OCI-LY1 (cell line): ENCODE measurements around the gene FYN.

ENCODE experiments used
- H2AFZ ChIP-seq: fragments of 200-600 bp; sonication (generic), shearing (Covaris generic); 2 replicates; pipeline ENCODE4 v1.6.0; 2014; ENCODE audit warnings: antibody characterized with exemption, mild to moderate bottlenecking, low read length
- H3F3A ChIP-seq: fragments of 200-600 bp; sonication (generic), shearing (Covaris generic); 2 replicates; pipeline ENCODE4 v1.6.0; 2014; ENCODE audit warnings: mild to moderate bottlenecking, antibody characterized with exemption, low read length, moderate library complexity; ENCODE audit not compliant: insufficient read depth
- H3K27ac ChIP-seq: fragments of 200-600 bp; sonication (generic); 2 replicates; pipeline ENCODE4 v1.5.1; 2014; ENCODE audit warnings: low read length, mixed run types, mild to moderate bottlenecking, low read depth; ENCODE audit not compliant: poor library complexity, severe bottlenecking
- H3K27me3 ChIP-seq: fragments of 200-600 bp; sonication (generic); 2 replicates; pipeline ENCODE4 v1.6.0; 2014; ENCODE audit warnings: antibody characterized with exemption, mild to moderate bottlenecking, low read length, moderate library complexity; ENCODE audit not compliant: insufficient read depth
- H3K36me3 ChIP-seq: fragments of 200-600 bp; sonication (generic); 2 replicates; pipeline ENCODE4 v1.6.1; 2014; ENCODE audit warnings: mild to moderate bottlenecking, antibody characterized with exemption, low read length, moderate library complexity, mixed read lengths; ENCODE audit not compliant: insufficient read depth
- H3K4me1 ChIP-seq: fragments of 200-600 bp; sonication (generic); 2 replicates; pipeline ENCODE4 v1.5.1; 2014; ENCODE audit warnings: mild to moderate bottlenecking, low read length, moderate library complexity; ENCODE audit not compliant: insufficient read depth, severe bottlenecking
- H3K4me2 ChIP-seq: fragments of 200-600 bp; sonication (generic), shearing (Covaris generic); 2 replicates; pipeline ENCODE4 v1.6.1; 2014; ENCODE audit warnings: low read length
- H3K4me3 ChIP-seq: fragments of 200-600 bp; sonication (generic); 2 replicates; pipeline ENCODE4 v1.5.1; 2014; ENCODE audit warnings: low read length, low read depth, mild to moderate bottlenecking, mixed read lengths; ENCODE audit not compliant: poor library complexity, severe bottlenecking
- H3K79me2 ChIP-seq: fragments of 200-600 bp; shearing (Covaris generic); 2 replicates; pipeline ENCODE4 v1.6.1; 2016; ENCODE audit warnings: mixed run types, low read length, mixed read lengths; ENCODE audit not compliant: insufficient read depth
- H3K9ac ChIP-seq: fragments of 200-600 bp; sonication (generic), shearing (Covaris generic); 2 replicates; pipeline ENCODE4 v1.6.1; 2014; ENCODE audit warnings: mild to moderate bottlenecking, low read length, mixed read lengths
- H3K9me2 ChIP-seq: fragments of 200-600 bp; sonication (generic), shearing (Covaris generic); 2 replicates; pipeline ENCODE4 v1.6.1; 2014; ENCODE audit warnings: low read depth, mild to moderate bottlenecking, low read length, mixed read lengths
- H3K9me3 ChIP-seq: fragments of 200-600 bp; shearing (Covaris generic); 2 replicates; pipeline ENCODE4 v1.6.1; 2014; ENCODE audit warnings: low read length, mixed read lengths
- H4K20me1 ChIP-seq: fragments of 200-600 bp; sonication (generic), shearing (Covaris generic); 2 replicates; pipeline ENCODE4 v1.6.0; 2016; ENCODE audit warnings: mild to moderate bottlenecking, low read length; ENCODE audit not compliant: insufficient read depth
- EZH2 ChIP-seq: fragments of 200-600 bp; sonication (generic), shearing (Covaris generic); IDR thresholded peaks from 2 replicates; pipeline ENCODE4 v1.8.0; 2017; ENCODE audit warnings: borderline replicate concordance, mixed run types, mild to moderate bottlenecking, antibody characterized with exemption, low read length, moderate library complexity, mixed read lengths
- TF ChIP-seq, protein P1 (sequence below): fragments of 200-600 bp; sonication (generic), shearing (Covaris generic); IDR thresholded peaks from 2 replicates; pipeline ENCODE4 v1.5.1; 2017; ENCODE audit warnings: mild to moderate bottlenecking, antibody characterized with exemption, low read length, moderate library complexity, mixed read lengths

The FYN gene

DNA sequence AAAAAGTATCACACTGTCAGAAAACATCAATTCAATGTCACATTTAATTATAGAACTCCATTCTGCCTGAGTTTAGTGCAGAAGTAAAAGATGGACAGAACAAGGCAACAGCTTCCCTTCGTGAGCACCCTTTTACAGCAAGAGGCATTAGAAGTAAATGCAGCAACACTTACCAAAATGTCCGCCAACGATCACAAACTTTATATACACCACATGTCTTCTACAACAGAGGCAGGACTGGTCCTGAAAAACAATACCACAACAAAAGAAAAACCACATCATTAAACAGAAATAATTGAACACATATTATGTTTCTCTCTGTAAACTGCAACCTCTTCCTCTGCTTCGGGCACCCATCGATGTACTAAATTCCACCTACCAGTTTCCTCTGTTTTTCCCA lies 92.9 kb downstream of the FYN start:
- Histone ChIP-seq H3K27ac (no peak overlapping the region), H3F3A (no peaks in the 10 kb centered on the region)

DNA sequence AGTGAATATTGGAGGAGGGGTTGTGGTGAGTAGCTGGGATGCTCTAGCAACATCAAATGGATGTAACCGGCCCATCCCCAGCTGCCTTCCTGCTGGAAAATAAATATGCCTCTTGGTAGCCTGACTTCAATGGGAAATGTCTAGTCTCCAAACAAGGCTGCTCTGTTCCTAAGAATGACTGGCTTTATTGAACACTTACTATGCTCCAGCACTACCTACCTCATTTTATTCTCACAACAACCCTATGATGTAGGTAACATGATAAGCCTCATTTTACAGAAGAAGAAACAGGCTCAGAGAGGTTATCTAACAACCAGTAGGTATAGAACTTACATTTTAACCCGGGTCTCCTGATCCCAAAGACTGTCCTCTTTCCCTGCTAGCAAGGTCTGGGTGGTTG lies 93.6 kb downstream of the FYN start:
- Histone ChIP-seq H4K20me1 (no peaks in the 10 kb centered on the region), H3K9me3 (no peaks in the 10 kb centered on the region), H3F3A (no peaks in the 10 kb centered on the region), H3K4me1 (no peaks in the 10 kb centered on the region), H3K79me2 (no peaks in the 10 kb centered on the region), H3K4me3 (no peak overlapping the region), H3K27ac (no peak overlapping the region), H3K27me3 (no peaks in the 10 kb centered on the region), H3K4me2 (no peak overlapping the region), H3K9me2 (no peaks in the 10 kb centered on the region), H3K36me3 (no peaks in the 10 kb centered on the region), H3K9ac (no peak overlapping the region), H2AFZ (no peak overlapping the region)
- no peak for TF ChIP-seq EZH2
- TF ChIP-seq, protein P1, sequence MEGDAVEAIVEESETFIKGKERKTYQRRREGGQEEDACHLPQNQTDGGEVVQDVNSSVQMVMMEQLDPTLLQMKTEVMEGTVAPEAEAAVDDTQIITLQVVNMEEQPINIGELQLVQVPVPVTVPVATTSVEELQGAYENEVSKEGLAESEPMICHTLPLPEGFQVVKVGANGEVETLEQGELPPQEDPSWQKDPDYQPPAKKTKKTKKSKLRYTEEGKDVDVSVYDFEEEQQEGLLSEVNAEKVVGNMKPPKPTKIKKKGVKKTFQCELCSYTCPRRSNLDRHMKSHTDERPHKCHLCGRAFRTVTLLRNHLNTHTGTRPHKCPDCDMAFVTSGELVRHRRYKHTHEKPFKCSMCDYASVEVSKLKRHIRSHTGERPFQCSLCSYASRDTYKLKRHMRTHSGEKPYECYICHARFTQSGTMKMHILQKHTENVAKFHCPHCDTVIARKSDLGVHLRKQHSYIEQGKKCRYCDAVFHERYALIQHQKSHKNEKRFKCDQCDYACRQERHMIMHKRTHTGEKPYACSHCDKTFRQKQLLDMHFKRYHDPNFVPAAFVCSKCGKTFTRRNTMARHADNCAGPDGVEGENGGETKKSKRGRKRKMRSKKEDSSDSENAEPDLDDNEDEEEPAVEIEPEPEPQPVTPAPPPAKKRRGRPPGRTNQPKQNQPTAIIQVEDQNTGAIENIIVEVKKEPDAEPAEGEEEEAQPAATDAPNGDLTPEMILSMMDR = no peak

More for the DNA sequence above, 92.9 kb downstream of the FYN start:
- H3K4me2 ChIP-seq = no peak overlapping the region
- no peaks in the 10 kb centered on the region for H3K79me2 ChIP-seq
- no peaks in the 10 kb centered on the region for H3K9me2 ChIP-seq
- no peaks in the 10 kb centered on the region for H3K9me3 ChIP-seq
- no peaks in the 10 kb centered on the region for H3K27me3 ChIP-seq
- no peak overlapping the region for H2AFZ ChIP-seq
- H3K36me3 ChIP-seq = no peaks in the 10 kb centered on the region
- TF ChIP-seq EZH2 = no peak
- TF ChIP-seq, protein P1 = no peak
- H3K4me3 ChIP-seq = no peak overlapping the region
- H4K20me1 ChIP-seq = no peaks in the 10 kb centered on the region
- H3K9ac ChIP-seq = no peak overlapping the region
- no peaks in the 10 kb centered on the region for H3K4me1 ChIP-seq

DNA sequence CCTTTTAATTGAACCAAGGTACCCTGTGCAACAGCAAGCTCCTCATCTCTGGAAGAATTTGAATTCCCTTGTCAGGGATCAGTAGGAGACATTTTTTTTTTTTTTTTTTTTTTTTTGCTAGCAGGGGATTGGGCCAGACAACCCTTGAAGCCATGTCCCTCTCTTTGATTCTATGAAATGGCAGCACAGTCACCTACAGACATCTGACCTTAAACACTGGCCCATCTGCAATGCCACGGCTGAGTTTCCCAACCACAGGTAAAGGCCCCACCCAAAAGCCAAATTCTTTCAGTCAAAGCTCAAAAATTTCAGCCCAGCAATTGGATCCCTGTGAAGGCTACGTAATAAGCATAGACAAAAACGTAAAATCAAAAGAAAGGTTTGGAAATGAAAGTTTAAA lies 94.2 kb downstream of the FYN start:
- Histone ChIP-seq H3K27ac (no peak overlapping the region), H3K4me1 (no peaks in the 10 kb centered on the region), H3K4me2 (no peak overlapping the region), H3K27me3 (no peaks in the 10 kb centered on the region), H3F3A (no peaks in the 10 kb centered on the region), H3K9ac (no peak overlapping the region), H3K36me3 (no peaks in the 10 kb centered on the region), H3K4me3 (no peak overlapping the region), H3K9me2 (no peaks in the 10 kb centered on the region), H2AFZ (no peak overlapping the region), H3K79me2 (no peaks in the 10 kb centered on the region), H3K9me3 (no peaks in the 10 kb centered on the region), H4K20me1 (no peaks in the 10 kb centered on the region)
- TF ChIP-seq, protein P1 = no peak
- no peak for TF ChIP-seq EZH2
